Activated gamma-delta T cell treated with anti-CD3 and anti-CD28 coated beads, Interleukin-2, amount 50 U/mL, for 16 hours (primary cell): ENCODE data around the gene MAPKBP1.
A peak's percentile ranks its signal among the peaks of the same experiment; 100 is the strongest.

ENCODE experiments used
- DNase-seq: peaks from one replicate; pipeline ENCODE4 v3.0.0-alpha.2; 2020; ENCODE audit warnings: low read depth

Gene MAPKBP1

DNA sequence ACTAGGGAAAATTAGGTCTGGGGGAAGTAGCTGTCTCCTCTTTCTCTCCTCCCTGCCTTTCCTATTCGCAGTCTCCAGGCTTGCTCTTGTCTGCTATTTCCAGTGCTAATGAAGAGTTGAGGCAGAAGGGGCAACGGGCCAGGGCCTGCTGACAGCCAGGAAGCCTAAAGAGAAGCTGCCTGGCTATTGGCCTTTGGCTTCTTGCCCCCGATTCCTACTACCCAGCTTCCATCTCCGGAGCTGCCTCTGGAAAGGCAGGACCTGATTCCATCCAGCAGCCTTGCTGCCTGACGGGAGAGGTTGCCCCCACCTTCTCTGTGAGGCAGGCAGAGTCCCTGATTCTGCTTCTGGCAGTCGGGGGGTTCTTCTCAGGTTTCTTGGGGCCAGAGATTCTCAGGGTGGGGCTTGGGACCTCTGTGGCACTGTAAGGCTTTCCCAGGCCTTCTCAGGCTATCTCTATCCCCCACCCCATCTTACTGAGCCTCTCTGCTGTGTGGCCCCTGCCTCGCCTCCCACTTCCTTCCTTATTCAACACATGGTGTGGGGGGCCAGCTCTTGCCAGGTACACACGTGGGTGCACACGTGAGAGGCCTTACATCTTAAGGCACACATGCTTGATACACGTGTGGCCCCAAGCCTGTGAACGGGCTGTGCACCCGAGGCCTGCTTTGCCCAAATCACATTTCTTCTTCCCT, 35.4 kb downstream of the MAPKBP1 start:
- no peak for DNase-seq

DNA sequence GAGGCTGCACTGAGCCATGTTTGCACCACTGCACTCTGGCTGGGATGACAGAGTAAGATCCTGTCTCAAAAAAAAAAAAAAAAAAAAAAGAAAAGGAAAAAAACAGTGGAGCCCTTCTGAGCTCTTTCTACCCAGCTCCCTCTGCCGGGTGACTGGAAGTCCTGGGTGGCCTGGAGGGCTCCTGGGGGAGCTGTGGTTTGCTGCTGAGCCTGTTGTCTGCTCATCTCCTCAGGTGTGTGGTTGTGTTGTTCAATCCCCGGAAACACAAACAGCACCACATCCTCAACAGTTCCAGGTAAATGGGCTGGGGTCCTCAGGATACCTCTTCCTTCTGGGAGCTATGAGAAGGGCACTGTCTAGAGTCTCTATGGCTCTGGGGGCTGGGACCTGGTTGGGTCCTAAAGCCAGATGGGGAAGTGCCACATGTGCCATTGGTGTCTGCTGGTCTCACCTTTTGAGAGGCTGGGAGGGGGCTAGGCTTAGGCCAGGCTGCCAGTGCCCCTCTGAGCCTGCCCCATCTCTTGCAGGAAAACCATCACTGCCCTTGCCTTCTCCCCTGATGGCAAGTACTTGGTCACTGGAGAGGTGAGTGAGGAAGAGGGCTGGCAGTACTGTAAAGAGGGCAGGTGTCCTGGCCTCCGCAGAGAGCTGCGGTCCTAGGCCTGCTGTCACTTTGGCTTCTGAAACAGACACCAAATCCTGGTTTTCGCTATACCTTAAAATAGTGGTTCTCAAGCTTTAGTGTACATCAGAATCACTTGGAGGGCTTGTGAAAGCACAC, 36.6 kb downstream of the MAPKBP1 start:
- no peak for DNase-seq

- peak; percentile 58 for DNase-seq
Observed at GRCh38 chr15:41811432-41812195, 37.3 kb downstream of the MAPKBP1 start.

DNA sequence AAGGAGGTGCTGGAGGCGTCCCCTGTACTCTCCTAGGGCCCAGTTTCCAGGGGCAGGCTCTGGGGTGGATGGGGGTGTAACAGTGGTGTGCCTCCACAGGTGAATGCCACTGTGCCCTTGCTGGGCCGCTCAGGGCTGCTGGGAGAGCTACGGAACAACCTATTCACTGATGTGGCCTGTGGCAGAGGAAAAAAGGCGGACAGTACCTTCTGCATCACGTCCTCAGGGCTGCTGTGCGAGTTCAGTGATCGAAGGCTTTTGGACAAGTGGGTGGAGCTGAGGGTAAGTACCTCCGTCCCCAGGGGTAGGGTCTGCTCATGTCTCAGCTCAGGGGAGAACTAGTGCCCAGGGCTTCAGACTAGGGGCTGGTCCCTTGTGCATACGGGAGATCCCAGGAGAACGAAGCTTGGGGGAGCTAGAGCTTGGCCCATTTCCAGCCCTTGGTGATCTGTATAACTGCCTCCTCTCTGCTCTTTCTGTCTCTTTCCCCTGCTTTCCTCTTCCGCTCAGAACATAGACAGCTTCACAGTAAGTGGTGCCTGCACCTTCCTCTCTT, 38.6 kb downstream of the MAPKBP1 start:
- no peak for DNase-seq

- no peak for DNase-seq
Observed at GRCh38 chr15:41813426-41813825, 39.1 kb downstream of the MAPKBP1 start.

DNA sequence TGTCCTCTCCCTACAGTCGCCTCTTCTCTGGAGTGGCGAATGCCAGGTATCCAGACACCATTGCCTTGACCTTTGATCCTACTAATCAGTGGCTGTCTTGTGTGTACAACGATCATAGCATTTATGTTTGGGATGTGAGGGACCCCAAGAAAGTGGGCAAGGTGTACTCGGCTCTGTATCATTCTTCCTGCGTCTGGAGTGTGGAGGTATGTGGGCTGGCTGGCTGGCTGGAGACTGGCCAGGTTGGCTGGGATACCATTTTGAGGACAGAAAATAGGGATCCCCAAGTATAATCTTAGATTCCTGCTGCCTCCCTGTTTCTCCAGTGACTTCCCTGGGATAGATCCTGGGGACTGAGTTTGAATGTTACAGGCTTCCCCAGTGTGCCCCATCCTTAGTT, 40.2 kb downstream of the MAPKBP1 start:
- no peak for DNase-seq

GRCh38 chr15:41816788-41817187, 42.5 kb downstream of the MAPKBP1 start:
- no peak for DNase-seq

- no peak for DNase-seq
Observed at GRCh38 chr15:41817327-41817726, 43.0 kb downstream of the MAPKBP1 start.

DNA sequence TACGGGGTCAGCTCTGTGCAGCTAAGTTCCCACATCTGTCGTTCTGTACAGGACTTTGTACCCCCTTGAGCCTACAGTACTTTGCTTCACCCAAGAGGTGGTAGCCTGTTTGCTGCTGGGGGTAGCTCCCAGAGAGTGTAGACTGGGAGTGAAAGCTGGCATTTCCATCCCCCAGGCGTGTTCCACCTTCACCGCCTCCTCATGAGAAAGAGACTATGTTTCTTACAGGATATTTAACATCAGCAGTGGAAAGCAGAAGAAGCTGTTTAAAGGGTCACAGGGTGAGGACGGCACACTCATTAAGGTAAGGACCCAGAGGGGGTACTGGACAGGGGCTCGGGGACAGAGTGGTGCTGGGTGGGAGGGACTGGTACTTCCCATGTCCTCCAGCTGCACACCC, 43.5 kb downstream of the MAPKBP1 start:
- DNase-seq, result no peak

- DNase-seq, result no peak
Observed at GRCh38 chr15:41819455-41820050, 45.3 kb downstream of the MAPKBP1 start.

GRCh38 chr15:41820791-41821423, 46.6 kb downstream of the MAPKBP1 start:
- no peak for DNase-seq

DNA sequence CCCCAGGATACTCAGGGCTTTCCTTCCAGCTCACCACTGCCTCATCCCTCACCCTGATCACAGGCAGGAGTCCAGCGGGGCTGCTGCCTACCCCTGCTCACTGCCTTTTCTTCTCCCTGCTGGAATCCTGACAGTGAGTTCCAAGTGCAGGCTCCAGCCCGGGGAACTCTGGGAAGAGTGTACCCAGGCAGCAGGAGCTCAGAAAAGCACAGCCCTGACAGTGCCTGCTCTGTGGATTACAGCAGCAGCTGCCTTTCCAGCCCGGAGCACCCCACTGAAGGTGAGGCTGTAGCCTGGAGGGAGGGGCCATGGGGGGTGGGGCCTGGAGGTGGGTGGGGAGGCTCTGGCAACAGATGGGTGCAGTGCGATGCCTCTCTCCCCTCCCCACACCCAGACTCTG, 47.5 kb downstream of the MAPKBP1 start:
- no peak for DNase-seq

DNA sequence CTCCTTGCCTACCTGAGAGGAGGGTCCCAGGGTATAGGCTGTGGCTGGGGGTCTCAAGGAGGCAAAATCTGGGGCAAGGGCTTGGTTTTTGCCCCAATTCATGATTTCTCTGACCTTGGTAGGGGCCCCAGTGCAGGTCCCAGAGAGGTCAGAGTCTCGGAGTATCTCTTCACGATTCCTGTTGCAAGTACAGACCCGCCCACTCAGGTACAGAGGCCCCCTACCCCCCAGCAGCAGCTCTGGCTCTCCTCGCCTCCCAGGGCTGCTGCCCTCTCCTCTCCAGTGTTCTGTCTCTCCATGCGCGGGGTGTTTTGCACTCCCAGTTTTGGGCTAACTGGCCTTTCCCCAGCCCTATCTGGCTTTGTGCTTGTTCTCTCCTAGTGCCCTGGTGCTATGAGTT, 48.2 kb downstream of the MAPKBP1 start:
- no peak for DNase-seq

- DNase-seq, result no peak
Observed at GRCh38 chr15:41822957-41823356, 48.7 kb downstream of the MAPKBP1 start.

DNA sequence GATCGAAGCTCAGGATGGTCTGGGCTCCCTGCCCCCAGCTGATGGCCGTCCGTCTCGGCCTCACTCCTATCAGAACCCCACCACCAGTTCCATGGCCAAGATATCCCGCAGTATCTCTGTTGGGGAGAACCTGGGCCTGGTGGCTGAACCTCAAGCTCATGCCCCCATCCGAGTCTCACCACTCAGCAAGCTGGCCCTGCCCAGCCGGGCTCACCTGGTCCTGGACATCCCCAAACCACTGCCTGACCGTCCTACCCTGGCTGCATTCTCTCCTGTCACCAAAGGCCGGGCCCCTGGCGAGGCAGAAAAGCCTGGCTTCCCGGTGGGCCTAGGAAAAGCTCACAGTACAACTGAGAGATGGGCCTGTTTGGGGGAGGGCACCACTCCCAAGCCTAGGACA, 49.2 kb downstream of the MAPKBP1 start:
- DNase-seq, result no peak

DNA sequence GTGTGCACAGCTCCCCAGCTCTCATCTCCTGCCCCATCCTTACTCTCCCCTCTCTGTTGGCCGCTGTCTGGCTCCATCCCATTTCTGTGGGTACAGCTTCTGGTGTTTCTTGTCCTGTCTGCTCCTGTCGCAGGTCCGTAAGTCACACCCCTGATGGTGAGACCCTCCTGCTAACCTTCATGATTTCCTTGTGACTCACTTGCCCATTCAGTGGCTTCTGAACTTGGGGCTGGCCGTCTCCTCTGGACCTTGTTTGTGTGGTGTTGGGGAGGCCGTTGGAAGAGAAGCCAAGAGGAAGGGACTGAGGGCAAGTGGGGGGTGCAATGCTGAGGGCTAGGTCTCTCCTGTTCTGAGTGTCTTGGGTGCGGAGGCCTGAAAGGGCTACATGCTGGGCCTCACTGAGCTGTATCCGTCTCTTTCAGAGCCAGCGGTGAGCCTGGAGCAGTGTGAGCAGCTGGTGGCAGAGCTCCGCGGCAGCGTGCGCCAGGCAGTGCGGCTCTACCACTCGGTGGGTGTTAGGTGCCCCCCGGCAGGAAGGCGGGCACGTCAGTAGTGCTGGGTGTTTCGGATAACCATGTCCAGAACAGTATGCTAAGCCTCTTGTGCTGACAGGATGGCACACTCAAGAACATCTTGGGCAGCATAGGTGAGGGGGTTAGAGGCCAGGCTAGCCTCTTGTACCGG, 49.9 kb downstream of the MAPKBP1 start:
- no peak for DNase-seq

- no peak for DNase-seq
Observed at GRCh38 chr15:41825145-41825544, 50.9 kb downstream of the MAPKBP1 start.

- DNase-seq, result no peak
Observed at GRCh38 chr15:41825572-41826535, 51.6 kb downstream of the MAPKBP1 start.

GRCh38 chr15:41827290-41827879, 53.1 kb downstream of the MAPKBP1 start:
- DNase-seq, result peak; percentile 13
